Natural killer cell (primary cell): ENCODE measurements around the gene NCAM2. TPM values are rescaled to one million over a fixed set of nuclear protein-coding genes. Genes with fewer than 3 reads are reported as not detected.

Experiments used
- ATAC-seq, 3 donors: fragments of 150-1000 bp in 2 of 3; fragments of 200-7000 bp in 1 of 3; cut with Tn5 transposase; 1 replicate in 1 of 3; 2 replicates in 2 of 3; pipeline ENCODE4 v1.10.0; 2021; ENCODE audit warnings: mild to moderate bottlenecking in 2 of 3, moderate library complexity in 2 of 3
- DNase-seq, 2 donors: peaks; one replicate each; pipeline versions ENCODE4 v3.0.0 to v3.0.0-alpha.2; 2013 to 2021; ENCODE audit warnings: mixed read lengths in 1 of 2
- H3K27ac ChIP-seq: one replicate; pipeline ENCODE4 v1.5.1; 2013; ENCODE audit warnings: mild to moderate bottlenecking, low read length
- H3K27me3 ChIP-seq: one replicate; pipeline ENCODE4 v1.6.1; 2013; ENCODE audit warnings: low read length; ENCODE audit not compliant: control insufficient read depth, insufficient read depth
- H3K36me3 ChIP-seq: one replicate; pipeline ENCODE4 v1.6.1; 2013; ENCODE audit warnings: low read length; ENCODE audit not compliant: control insufficient read depth, insufficient read depth
- H3K4me1 ChIP-seq: one replicate; pipeline ENCODE4 v1.6.1; 2013; ENCODE audit warnings: low read length; ENCODE audit not compliant: control insufficient read depth, insufficient read depth
- H3K4me3 ChIP-seq: one replicate; pipeline ENCODE4 v1.5.1; 2013; ENCODE audit warnings: low read length
- H3K9me3 ChIP-seq: one replicate; pipeline ENCODE4 v1.6.1; 2013; ENCODE audit warnings: low read length; ENCODE audit not compliant: control insufficient read depth, insufficient read depth
- H3K27ac Mint-ChIP-seq, 2 donors: one replicate each; pipeline ENCODE4 v1.8.0; 2022; ENCODE audit warnings: mild to moderate bottlenecking in 2 of 2, mixed read lengths in 2 of 2, moderate library complexity in 1 of 2
- H3K27me3 Mint-ChIP-seq, 2 donors: one replicate each; pipeline ENCODE4 v1.8.0; 2022; ENCODE audit warnings: low read depth in 2 of 2, mixed read lengths in 2 of 2
- H3K36me3 Mint-ChIP-seq: one replicate; pipeline ENCODE4 v1.8.0; 2022; ENCODE audit warnings: mixed read lengths
- H3K4me1 Mint-ChIP-seq, 2 donors: one replicate each; pipeline ENCODE4 v1.8.0; 2022; ENCODE audit warnings: mixed read lengths in 2 of 2
- H3K4me3 Mint-ChIP-seq: one replicate; pipeline ENCODE4 v1.8.0; 2022; ENCODE audit warnings: mild to moderate bottlenecking, moderate library complexity, mixed read lengths
- H3K9me3 Mint-ChIP-seq, 2 donors: one replicate each; pipeline ENCODE4 v1.8.0; 2022; ENCODE audit warnings: mixed read lengths in 2 of 2
- WGBS: methylation state at CpG from one replicate; pipeline ENCODE4 v1.1.7; 2013; ENCODE audit warnings: missing lambda C conversion rate; ENCODE audit not compliant: insufficient coverage; 5-methylcytosine and 5-hydroxymethylcytosine counted together
- intact Hi-C: fragments of 100-400 bp; cut with micrococcal nuclease; formaldehyde crosslinking; loops from one replicate; pipeline ENCODE4 v1.14.2; 2022
- total RNA-seq, 4 donors: library from RNA; stranded (reverse); fragments of 120-200 nt in 1 of 4; gene quantifications; one replicate each; pipeline versions ENCODE4 v1.2.3 to v1.2.4, GENCODE V29; 2013 to 2022
- TF ChIP-seq, protein P1 (sequence below): fragments of 200-600 bp; IDR thresholded peaks from one replicate; pipeline ENCODE4 v1.8.0; 2022; ENCODE audit warnings: antibody characterized with exemption

Gene NCAM2
- total RNA-seq, 3 donors from 2014 or later (not counting 1 experiment from before 2014, with no cell fraction given): not detected

DNA sequence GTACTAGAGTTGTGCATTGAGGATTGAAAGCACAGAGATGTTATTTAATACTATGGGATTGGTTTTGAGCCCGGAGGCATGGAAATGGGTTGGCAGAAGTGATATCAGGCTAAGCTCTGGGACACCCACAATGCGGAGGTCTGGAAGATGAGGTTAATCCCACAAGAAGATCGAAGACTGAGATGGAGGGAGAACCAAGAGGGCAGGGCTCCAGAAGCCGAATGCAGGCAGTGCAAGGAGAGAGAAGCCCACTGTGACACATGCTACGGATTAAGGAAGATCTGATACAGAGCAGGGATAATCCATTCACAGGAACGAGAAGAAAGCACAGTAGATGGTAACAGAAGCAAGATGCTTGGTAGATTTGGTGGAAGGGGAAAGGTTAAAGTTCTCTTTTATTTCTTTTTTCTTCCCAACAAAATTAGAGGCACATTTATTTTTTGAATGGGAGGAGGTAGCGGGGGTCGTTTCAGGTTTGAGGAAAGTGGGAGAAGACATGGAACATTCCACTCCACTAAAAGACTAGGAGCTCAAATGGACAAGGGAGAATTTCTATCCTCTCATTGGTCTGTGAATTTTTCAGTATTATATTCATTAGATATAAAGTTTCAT is 113.2 kb downstream of the NCAM2 start:
- Histone ChIP-seq H3K27me3 (no peaks in the 10 kb centered on the region), H3K4me1 (no peaks in the 10 kb centered on the region), H3K9me3 (no peaks in the 10 kb centered on the region), H3K4me3 (no peak overlapping the region), H3K36me3 (no peaks in the 10 kb centered on the region), H3K27ac (no peak overlapping the region)
- H3K27me3 Mint-ChIP-seq: no peaks in the 10 kb centered on the region
- H3K36me3 Mint-ChIP-seq: no peaks in the 10 kb centered on the region
- TF ChIP-seq, protein P1, sequence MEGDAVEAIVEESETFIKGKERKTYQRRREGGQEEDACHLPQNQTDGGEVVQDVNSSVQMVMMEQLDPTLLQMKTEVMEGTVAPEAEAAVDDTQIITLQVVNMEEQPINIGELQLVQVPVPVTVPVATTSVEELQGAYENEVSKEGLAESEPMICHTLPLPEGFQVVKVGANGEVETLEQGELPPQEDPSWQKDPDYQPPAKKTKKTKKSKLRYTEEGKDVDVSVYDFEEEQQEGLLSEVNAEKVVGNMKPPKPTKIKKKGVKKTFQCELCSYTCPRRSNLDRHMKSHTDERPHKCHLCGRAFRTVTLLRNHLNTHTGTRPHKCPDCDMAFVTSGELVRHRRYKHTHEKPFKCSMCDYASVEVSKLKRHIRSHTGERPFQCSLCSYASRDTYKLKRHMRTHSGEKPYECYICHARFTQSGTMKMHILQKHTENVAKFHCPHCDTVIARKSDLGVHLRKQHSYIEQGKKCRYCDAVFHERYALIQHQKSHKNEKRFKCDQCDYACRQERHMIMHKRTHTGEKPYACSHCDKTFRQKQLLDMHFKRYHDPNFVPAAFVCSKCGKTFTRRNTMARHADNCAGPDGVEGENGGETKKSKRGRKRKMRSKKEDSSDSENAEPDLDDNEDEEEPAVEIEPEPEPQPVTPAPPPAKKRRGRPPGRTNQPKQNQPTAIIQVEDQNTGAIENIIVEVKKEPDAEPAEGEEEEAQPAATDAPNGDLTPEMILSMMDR: no peak
- DNase-seq: no peak
- no peaks in the 10 kb centered on the region for H3K4me1 Mint-ChIP-seq
- intact Hi-C loops: no loop called here
- peaks cover 6 to 9% of the 10 kb centered on the region in 2 donors for H3K9me3 Mint-ChIP-seq
- H3K4me3 Mint-ChIP-seq: no peak overlapping the region
- WGBS: 81% methylated on average over 6 of the region's 8 CpGs
- ATAC-seq: no peak
- no peak overlapping the region for H3K27ac Mint-ChIP-seq

GRCh38 chr21:21114461-21114860 is 116.3 kb downstream of the NCAM2 start:
- H3K4me3 ChIP-seq: no peak overlapping the region
- Mint-ChIP-seq H3K4me3 (no peak overlapping the region), H3K9me3 (peaks cover 6 to 11% of the 10 kb centered on the region in 2 donors), H3K4me1 (no peaks in the 10 kb centered on the region), H3K36me3 (no peaks in the 10 kb centered on the region), H3K27me3 (no peaks in the 10 kb centered on the region), H3K27ac (no peak overlapping the region)
- H3K4me1 ChIP-seq: no peaks in the 10 kb centered on the region
- TF ChIP-seq, protein P1: no peak
- no peak for DNase-seq
- ATAC-seq: no peak
- H3K27ac ChIP-seq: no peak overlapping the region
- no peaks in the 10 kb centered on the region for H3K27me3 ChIP-seq
- WGBS: 88% methylated on average over 4 of the region's 4 CpGs
- no peaks in the 10 kb centered on the region for H3K9me3 ChIP-seq
- intact Hi-C loops: no loop called here
- no peaks in the 10 kb centered on the region for H3K36me3 ChIP-seq

DNA sequence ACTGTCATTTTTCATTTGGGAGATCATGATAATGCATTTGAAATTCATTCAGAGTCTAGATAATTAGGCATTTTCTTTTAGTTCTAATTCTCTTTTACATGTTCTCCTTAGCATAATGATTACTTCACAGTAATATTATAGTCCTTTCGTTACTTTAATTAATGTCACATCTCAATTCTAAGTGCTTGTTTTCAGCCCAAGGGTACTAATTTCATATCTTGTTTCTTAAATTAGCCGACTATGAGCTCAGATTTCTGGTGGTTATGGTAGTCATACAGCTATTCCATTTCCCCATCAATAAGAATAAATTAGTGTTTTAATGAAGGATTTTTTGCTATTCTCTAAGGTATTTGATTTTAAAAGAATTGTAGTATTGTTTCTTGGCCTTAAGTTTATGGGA is 120.9 kb downstream of the NCAM2 start:
- H3K36me3 ChIP-seq: no peaks in the 10 kb centered on the region
- H3K27ac ChIP-seq: no peak overlapping the region
- WGBS: 80% methylated on average over 1 of the region's 2 CpGs
- intact Hi-C loops: no loop called here
- H3K4me1 ChIP-seq: no peaks in the 10 kb centered on the region
- Mint-ChIP-seq H3K27me3 (no peaks in the 10 kb centered on the region), H3K36me3 (peaks cover 7% of the 10 kb centered on the region), H3K4me1 (no peaks in the 10 kb centered on the region), H3K27ac (no peak overlapping the region), H3K9me3 (peaks cover 7 to 8% of the 10 kb centered on the region in 2 donors), H3K4me3 (no peak overlapping the region)
- TF ChIP-seq, protein P1: no peak
- ATAC-seq (no peak), DNase-seq (no peak)
- no peaks in the 10 kb centered on the region for H3K27me3 ChIP-seq
- no peak overlapping the region for H3K4me3 ChIP-seq
- no peaks in the 10 kb centered on the region for H3K9me3 ChIP-seq

GRCh38 chr21:21122680-21123079 is 124.5 kb downstream of the NCAM2 start:
- no peak overlapping the region for H3K27ac ChIP-seq
- WGBS: 79% methylated on average over 3 of the region's 3 CpGs
- no peaks in the 10 kb centered on the region for H3K36me3 ChIP-seq
- TF ChIP-seq, protein P1: no peak
- no peaks in the 10 kb centered on the region for H3K27me3 ChIP-seq
- H3K4me1 ChIP-seq: no peaks in the 10 kb centered on the region
- peaks cover 7% of the 10 kb centered on the region for H3K36me3 Mint-ChIP-seq
- no peaks in the 10 kb centered on the region for H3K27me3 Mint-ChIP-seq
- H3K27ac Mint-ChIP-seq: no peak overlapping the region
- H3K9me3 ChIP-seq: no peaks in the 10 kb centered on the region
- intact Hi-C loops: no loop called here
- no peak overlapping the region for H3K4me3 ChIP-seq
- no peaks in the 10 kb centered on the region for H3K4me1 Mint-ChIP-seq
- peaks cover 4 to 9% of the 10 kb centered on the region in 2 donors for H3K9me3 Mint-ChIP-seq
- ATAC-seq (no peak), DNase-seq (no peak)
- no peak overlapping the region for H3K4me3 Mint-ChIP-seq
